ENCODE data around the gene MYO7B.

The MYO7B gene

GRCh38 chr2:127681976-127682857, 146.7 kb downstream of the MYO7B start:
- FAIRE-seq, result no peak
- TF ChIP-seq POLR2A (IDR thresholded peaks at IDR 0.05; ENCODE audit: low read depth, low read length), result no peak
- DNase-seq (ENCODE audit: insufficient read length, low spot score), result no peak

DNA sequence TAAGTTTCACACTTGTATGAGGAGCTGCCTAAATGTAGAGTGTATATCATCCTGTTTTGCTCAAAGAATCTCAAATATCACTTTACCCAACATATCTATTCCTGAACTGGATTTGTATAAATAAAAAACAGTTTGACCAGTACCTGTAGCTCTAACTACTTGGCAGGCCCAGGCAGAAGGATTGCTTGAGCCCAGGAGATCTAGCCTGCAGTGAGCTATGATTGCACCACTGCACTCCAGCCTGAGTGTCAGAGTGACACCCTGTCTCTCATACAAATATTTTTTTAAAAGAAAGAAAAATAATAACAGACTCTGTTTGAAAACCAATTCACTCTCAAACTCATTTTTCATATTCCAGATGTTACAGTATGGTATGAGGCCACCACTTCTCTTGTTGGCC, 147.6 kb downstream of the MYO7B start:
- FAIRE-seq, result no peak
- no peak for DNase-seq (ENCODE audit: insufficient read length, low spot score)
- TF ChIP-seq POLR2A (IDR thresholded peaks at IDR 0.05; ENCODE audit: low read depth, low read length), result no peak

DNA sequence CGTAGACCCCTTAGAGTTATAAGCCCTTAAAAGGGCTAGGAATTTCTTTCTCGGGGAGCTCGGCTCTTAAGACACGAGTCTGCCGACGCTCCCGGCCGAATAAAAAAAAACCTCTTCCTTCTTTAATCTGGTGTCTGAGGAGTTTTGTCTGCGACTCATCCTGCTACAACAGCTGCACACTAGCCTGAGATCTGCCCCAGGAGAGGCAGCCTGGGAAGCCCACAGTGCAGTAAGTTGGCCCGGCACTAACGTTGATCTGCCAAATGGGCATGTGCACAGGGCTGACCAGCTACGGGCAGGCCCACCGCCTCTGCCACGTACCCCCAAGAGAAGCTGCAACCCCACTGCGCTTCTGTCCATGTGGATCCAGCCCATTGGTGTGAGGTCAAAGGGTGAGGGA, 148.3 kb downstream of the MYO7B start:
- FAIRE-seq (no peak), DNase-seq (ENCODE audit: insufficient read length, low spot score) (no peak)
- no peak for TF ChIP-seq POLR2A (IDR thresholded peaks at IDR 0.05; ENCODE audit: low read depth, low read length)

DNA sequence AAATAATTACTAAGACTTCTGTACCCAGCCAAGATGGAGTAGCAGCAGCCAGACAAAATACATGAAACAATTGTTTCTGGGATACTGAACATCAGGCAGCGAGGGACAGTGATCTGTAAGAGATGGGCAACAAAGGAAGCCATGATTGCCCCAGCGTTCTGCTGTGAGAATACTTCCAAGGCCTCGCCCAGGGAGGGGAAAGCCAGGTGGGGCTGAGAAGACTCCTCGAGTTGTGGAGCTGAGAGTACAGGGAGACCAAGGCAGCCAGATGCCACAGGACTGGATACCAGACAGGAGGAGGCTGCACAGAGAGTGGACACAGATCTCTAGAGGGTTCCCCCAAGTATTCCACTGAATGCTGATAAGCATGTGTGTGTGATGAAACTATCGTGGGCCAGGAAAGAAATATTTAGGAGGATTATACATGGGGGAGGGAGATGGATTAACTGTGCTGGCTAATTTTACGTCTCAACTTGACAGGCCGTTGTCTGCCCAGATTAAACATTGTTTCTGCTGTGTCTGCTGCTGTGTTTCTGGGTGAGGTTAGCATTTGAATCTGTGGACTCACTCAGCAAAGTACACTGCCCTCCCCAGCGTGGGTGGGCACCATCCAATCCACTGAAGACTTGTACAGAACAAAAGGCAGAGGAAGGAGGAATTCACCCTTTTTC, 150.1 kb downstream of the MYO7B start:
- TF ChIP-seq POLR2A (IDR thresholded peaks at IDR 0.05; ENCODE audit: low read depth, low read length), result no peak
- FAIRE-seq (no peak), DNase-seq (ENCODE audit: insufficient read length, low spot score) (no peak)
